MM.1S (cell line): ENCODE data around the gene ANKRD13A.

ENCODE experiments used
- DNase-seq: peaks from one replicate; pipeline ENCODE4 v3.0.0-alpha.2; 2015
- H2AFZ ChIP-seq: fragments of 300-600 bp; sonication (generic); 2 replicates; pipeline ENCODE4 v1.6.0; 2016; ENCODE audit warnings: antibody characterized with exemption, low read length
- H3F3A ChIP-seq: fragments of 300-600 bp; sonication (generic); 2 replicates; pipeline ENCODE4 v1.6.1; 2016; ENCODE audit warnings: mild to moderate bottlenecking, antibody characterized with exemption, low read length, moderate library complexity, mixed read lengths; ENCODE audit not compliant: insufficient read depth
- H3K27ac ChIP-seq: fragments of 300-600 bp; sonication (generic); 2 replicates; pipeline ENCODE4 v1.5.1; 2016; ENCODE audit warnings: mild to moderate bottlenecking, low read length
- H3K27me3 ChIP-seq: fragments of 300-600 bp; sonication (generic); replicated peaks from 2 replicates; pipeline ENCODE4 v1.6.0; 2016; ENCODE audit warnings: low read length; ENCODE audit not compliant: insufficient read depth
- H3K36me3 ChIP-seq: fragments of 300-600 bp; sonication (generic); replicated peaks from 2 replicates; pipeline ENCODE4 v1.6.1; 2016; ENCODE audit warnings: mild to moderate bottlenecking, low read length, mixed read lengths; ENCODE audit not compliant: insufficient read depth
- H3K4me1 ChIP-seq: fragments of 300-600 bp; sonication (generic); 2 replicates; pipeline ENCODE4 v1.6.1; 2016; ENCODE audit warnings: low read length, mixed read lengths
- H3K4me2 ChIP-seq: fragments of 300-600 bp; sonication (generic); 2 replicates; pipeline ENCODE4 v1.6.0; 2016; ENCODE audit warnings: low read depth, low read length
- H3K4me3 ChIP-seq: fragments of 300-600 bp; sonication (generic); 2 replicates; pipeline ENCODE4 v1.5.1; 2016; ENCODE audit warnings: low read length, mixed read lengths
- H3K79me2 ChIP-seq: fragments of 300-600 bp; sonication (generic); 2 replicates; pipeline ENCODE4 v1.6.1; 2016; ENCODE audit warnings: mixed run types, low read length, mixed read lengths
- H3K9ac ChIP-seq: fragments of 300-600 bp; sonication (generic); 2 replicates; pipeline ENCODE4 v1.6.1; 2016; ENCODE audit warnings: low read length, mixed read lengths
- H3K9me2 ChIP-seq: fragments of 300-600 bp; sonication (generic); replicated peaks from 2 replicates; pipeline ENCODE4 v1.6.1; 2016; ENCODE audit warnings: mild to moderate bottlenecking, low read length, mixed read lengths; ENCODE audit not compliant: insufficient read depth
- H3K9me3 ChIP-seq: fragments of 300-600 bp; sonication (generic); replicated peaks from 2 replicates; pipeline ENCODE4 v1.6.1; 2016; ENCODE audit warnings: mild to moderate bottlenecking, low read length, mixed read lengths; ENCODE audit not compliant: insufficient read depth
- H4K20me1 ChIP-seq: fragments of 300-600 bp; sonication (generic); 2 replicates; pipeline ENCODE4 v1.6.1; 2016; ENCODE audit warnings: mild to moderate bottlenecking, low read length, moderate library complexity, mixed read lengths; ENCODE audit not compliant: insufficient read depth
- EZH2 ChIP-seq: fragments of 300-600 bp; sonication (generic); optimal IDR thresholded peaks from 2 replicates; pipeline ENCODE3; 2017; ENCODE audit warnings: low read depth, mild to moderate bottlenecking, antibody characterized with exemption, low read length, mixed read lengths
- EZH2phosphoT487 ChIP-seq: fragments of 300-600 bp; sonication (generic); IDR thresholded peaks from 2 replicates; pipeline ENCODE4 v1.6.1; 2018; ENCODE audit warnings: antibody characterized with exemption, low read length
- TF ChIP-seq, protein P1 (sequence below): fragments of 300-600 bp; sonication (generic); IDR thresholded peaks from 2 replicates; pipeline ENCODE4 v1.5.1; 2016; ENCODE audit warnings: antibody characterized with exemption, low read length, mixed read lengths

Gene ANKRD13A

DNA sequence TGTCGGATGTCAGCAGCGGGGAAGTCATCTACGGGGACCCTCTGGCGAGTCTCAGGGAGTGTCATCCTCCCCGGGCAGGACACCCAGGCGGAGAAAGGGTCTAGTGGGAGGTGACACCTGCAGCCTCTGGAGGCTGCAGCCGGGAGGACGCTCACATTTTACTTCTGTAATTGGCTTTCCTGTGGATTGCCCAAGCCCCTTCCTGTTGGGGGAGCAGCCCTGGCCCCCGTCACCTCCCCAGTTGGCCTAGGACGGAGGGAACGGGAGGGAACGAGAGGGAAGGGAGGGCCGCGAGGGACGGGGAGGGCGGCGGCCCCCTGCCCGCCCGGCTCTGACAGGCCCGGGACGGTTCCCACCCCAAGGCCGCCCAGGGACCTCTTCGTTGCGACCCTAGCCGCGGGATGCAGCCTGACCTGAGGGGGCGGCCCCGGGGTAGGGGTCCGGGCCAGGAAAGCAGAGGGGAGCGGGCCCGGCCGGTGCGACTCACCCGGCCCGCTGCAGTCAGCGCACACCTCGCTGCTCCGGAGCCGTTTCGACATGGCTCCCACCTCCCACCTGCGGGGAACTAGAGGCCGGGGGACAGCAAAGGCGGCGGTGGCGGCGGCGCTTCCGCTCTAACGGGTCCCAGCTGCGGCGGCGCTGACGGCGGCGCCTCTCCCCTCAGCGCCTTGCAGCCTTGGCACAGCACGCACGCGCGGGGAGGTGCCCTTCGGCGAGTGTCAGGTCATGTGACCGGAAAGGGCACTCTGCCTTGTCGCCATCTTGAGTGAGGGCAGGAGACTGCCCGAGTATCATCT is 3.3 kb upstream of the ANKRD13A start, which contains the start of gene GIT2:
GIT2 (minus strand) TSS at position 683 of the 797 bp plus-strand sequence; CDS start at position 539, 144 bp downstream.
- Histone ChIP-seq H3K4me3 (peak within 1 kb of the TSS; percentile 83), H2AFZ (peak within 1 kb of the TSS; percentile 84), H3K79me2 (peaks cover 59% of the 10 kb centered on the region), H3K9me2 (no peaks in the 10 kb centered on the region), H4K20me1 (no peaks in the 10 kb centered on the region), H3K9me3 (no peaks in the 10 kb centered on the region), H3K36me3 (no peaks in the 10 kb centered on the region), H3K27ac (peak within 1 kb of the TSS; percentile 79; the same call in 1 of the 2 replicates), H3F3A (peaks cover 16% of the 10 kb centered on the region; the same call in 1 of the 2 replicates), H3K27me3 (no peaks in the 10 kb centered on the region), H3K9ac (peak within 1 kb of the TSS; percentile 78), H3K4me2 (peak within 1 kb of the TSS; percentile 60), H3K4me1 (0 out of 2 replicates have a peak, but pooled peaks cover 8% of the 10 kb centered on the region)
- peak; percentile 93 for DNase-seq
- TF ChIP-seq, protein P1, sequence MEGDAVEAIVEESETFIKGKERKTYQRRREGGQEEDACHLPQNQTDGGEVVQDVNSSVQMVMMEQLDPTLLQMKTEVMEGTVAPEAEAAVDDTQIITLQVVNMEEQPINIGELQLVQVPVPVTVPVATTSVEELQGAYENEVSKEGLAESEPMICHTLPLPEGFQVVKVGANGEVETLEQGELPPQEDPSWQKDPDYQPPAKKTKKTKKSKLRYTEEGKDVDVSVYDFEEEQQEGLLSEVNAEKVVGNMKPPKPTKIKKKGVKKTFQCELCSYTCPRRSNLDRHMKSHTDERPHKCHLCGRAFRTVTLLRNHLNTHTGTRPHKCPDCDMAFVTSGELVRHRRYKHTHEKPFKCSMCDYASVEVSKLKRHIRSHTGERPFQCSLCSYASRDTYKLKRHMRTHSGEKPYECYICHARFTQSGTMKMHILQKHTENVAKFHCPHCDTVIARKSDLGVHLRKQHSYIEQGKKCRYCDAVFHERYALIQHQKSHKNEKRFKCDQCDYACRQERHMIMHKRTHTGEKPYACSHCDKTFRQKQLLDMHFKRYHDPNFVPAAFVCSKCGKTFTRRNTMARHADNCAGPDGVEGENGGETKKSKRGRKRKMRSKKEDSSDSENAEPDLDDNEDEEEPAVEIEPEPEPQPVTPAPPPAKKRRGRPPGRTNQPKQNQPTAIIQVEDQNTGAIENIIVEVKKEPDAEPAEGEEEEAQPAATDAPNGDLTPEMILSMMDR: no peak
- TF ChIP-seq EZH2phosphoT487 (no peak), EZH2 (no peak)

DNA sequence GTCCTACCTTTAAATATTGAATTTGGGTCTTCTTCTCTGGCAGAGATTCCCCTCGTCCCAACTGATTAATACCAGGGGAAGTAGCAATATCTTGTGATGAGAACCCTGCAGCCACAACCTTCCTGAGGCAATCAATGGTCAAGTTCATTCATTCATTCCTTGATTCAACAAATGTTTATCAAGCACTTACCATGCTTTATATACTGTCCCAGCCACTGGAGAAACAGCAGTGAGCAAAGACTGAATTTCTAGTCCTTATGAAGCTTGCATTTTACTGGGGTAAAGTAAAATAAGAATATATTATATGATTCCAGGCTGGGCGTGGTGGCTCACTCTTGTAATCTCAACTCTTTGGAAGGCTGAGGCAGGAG is 2.8 kb upstream of the ANKRD13A start:
- no peak overlapping the region for H3K27ac ChIP-seq
- H3K9me2 ChIP-seq: no peaks in the 10 kb centered on the region
- no peak overlapping the region; the same call in 1 of the 2 replicates for H3K9ac ChIP-seq
- peaks cover 16% of the 10 kb centered on the region; the same call in 1 of the 2 replicates for H3F3A ChIP-seq
- peak overlapping the region; percentile 84 for H2AFZ ChIP-seq
- DNase-seq: no peak
- peaks cover 61% of the 10 kb centered on the region for H3K79me2 ChIP-seq
- peak overlapping the region; percentile 29; the same call in 1 of the 2 replicates for H3K4me2 ChIP-seq
- peak overlapping the region; percentile 83 for H3K4me3 ChIP-seq
- no peaks in the 10 kb centered on the region for H3K36me3 ChIP-seq
- no peaks in the 10 kb centered on the region for H4K20me1 ChIP-seq
- H3K9me3 ChIP-seq: no peaks in the 10 kb centered on the region
- TF ChIP-seq EZH2: no peak
- TF ChIP-seq, protein P1: no peak
- no peak for TF ChIP-seq EZH2phosphoT487
- H3K4me1 ChIP-seq: 0 out of 2 replicates have a peak, but pooled peaks cover 8% of the 10 kb centered on the region
- no peaks in the 10 kb centered on the region for H3K27me3 ChIP-seq

DNA sequence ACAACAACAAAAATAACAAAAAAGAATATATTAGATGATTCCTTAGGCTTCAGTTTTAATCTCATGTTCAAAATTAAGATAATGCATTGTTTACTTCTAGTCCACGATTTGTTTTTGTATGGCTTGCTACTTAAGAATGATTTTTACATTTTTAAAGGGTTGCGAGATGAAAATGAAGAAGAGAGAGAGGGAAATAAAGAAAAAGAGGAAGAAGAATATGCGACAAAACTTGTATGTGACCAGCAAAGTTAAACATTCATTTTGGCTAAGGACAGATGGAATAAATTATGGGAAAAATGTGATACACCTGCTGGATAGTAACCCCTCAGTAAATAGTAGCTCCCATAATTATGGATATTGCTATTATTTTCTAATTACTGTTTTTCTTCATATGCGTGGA is 1.8 kb upstream of the ANKRD13A start:
- Histone ChIP-seq H3K9me3 (no peaks in the 10 kb centered on the region), H3K9ac (no peak overlapping the region), H3K4me3 (no peak overlapping the region), H3K27me3 (no peaks in the 10 kb centered on the region), H3F3A (peaks cover 16% of the 10 kb centered on the region; the same call in 1 of the 2 replicates), H3K4me1 (0 out of 2 replicates have a peak, but pooled peaks cover 8% of the 10 kb centered on the region), H3K36me3 (no peaks in the 10 kb centered on the region), H3K79me2 (peaks cover 58% of the 10 kb centered on the region), H3K27ac (no peak overlapping the region), H3K4me2 (no peak overlapping the region), H2AFZ (no peak overlapping the region), H4K20me1 (no peaks in the 10 kb centered on the region), H3K9me2 (no peaks in the 10 kb centered on the region)
- TF ChIP-seq, protein P1: no peak
- TF ChIP-seq EZH2phosphoT487 (no peak), EZH2 (no peak)
- DNase-seq: no peak
